ENCODE results near the gene SNX25. TPM values are rescaled to one million over a fixed set of nuclear protein-coding genes. Genes with fewer than 3 reads are reported as not detected.

SNX25 gene
- polyA plus RNA-seq, 1 donor (not counting 4 experiments of a cell fraction or from before 2014, with no cell fraction given) = 5.0 TPM

DNA sequence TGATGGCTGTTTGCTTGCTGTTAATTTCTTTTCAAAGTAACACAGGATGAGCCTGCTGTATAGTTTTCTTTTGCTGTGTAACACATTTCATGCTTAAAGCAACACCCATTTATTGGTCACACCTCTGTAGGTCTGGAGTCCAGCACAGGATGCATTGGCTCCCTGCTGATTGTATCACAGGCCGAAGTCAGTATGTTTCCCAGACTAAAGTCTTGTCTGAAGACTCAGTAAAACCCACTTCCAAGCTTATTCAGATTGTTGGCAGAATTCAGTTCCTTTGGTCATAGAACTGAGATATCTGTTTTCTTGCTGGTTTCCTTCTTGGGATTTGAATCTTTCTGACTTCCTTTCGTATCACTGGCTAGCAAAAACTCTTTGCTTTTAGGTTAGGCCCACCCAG, 132.0 kb downstream of the SNX25 start:
- dilution Hi-C loops (cut with MboI; ENCODE audit: extremely low pct_ligation_motif_present, low sequenced_read_pairs) = no loop called here
- Histone ChIP-seq H3K9me3 (ENCODE audit: control insufficient read depth, low read depth, low read length) (no peaks in the 10 kb centered on the region), H3K4me1 (ENCODE audit: control insufficient read depth, extremely low read depth, insufficient read depth, low read length) (no peaks in the 10 kb centered on the region), H3K9me1 (ENCODE audit: control insufficient read depth, extremely low read depth, insufficient read depth, low read length) (no peaks in the 10 kb centered on the region), H3K27me3 (ENCODE audit: control insufficient read depth, extremely low read depth, insufficient read depth, low read length) (no peaks in the 10 kb centered on the region), H3K27ac (ENCODE audit: control insufficient read depth, insufficient read depth, low read length) (no peak overlapping the region), H3K9ac (ENCODE audit: control insufficient read depth, extremely low read depth, insufficient read depth, low read length) (no peak overlapping the region), H4K20me1 (ENCODE audit: control insufficient read depth, extremely low read depth, insufficient read depth, low read length) (no peaks in the 10 kb centered on the region), H3K36me3 (ENCODE audit: control insufficient read depth in 2 of 2, extremely low read depth in 1 of 2, insufficient read depth in 2 of 2, low read length in 2 of 2) (peaks cover 0 to 3% of the 10 kb centered on the region in 2 experiments), H3K4me3 (ENCODE audit: control insufficient read depth in 2 of 3, extremely low read depth in 1 of 3, insufficient read depth in 2 of 3, low read depth in 1 of 3, low read length in 3 of 3) (no peak overlapping the region), H3K4me2 (ENCODE audit: control insufficient read depth, extremely low read depth, insufficient read depth, low read depth, low read length) (no peak overlapping the region), H3K79me2 (ENCODE audit: control insufficient read depth, insufficient read depth, low read length) (no peaks in the 10 kb centered on the region), H2AFZ (ENCODE audit: control insufficient read depth, low read length) (no peak overlapping the region)
- no peak for TF ChIP-seq EZH2 (IDR thresholded peaks at IDR 0.05; ENCODE audit: low read length)
- TF ChIP-seq, protein P1, sequence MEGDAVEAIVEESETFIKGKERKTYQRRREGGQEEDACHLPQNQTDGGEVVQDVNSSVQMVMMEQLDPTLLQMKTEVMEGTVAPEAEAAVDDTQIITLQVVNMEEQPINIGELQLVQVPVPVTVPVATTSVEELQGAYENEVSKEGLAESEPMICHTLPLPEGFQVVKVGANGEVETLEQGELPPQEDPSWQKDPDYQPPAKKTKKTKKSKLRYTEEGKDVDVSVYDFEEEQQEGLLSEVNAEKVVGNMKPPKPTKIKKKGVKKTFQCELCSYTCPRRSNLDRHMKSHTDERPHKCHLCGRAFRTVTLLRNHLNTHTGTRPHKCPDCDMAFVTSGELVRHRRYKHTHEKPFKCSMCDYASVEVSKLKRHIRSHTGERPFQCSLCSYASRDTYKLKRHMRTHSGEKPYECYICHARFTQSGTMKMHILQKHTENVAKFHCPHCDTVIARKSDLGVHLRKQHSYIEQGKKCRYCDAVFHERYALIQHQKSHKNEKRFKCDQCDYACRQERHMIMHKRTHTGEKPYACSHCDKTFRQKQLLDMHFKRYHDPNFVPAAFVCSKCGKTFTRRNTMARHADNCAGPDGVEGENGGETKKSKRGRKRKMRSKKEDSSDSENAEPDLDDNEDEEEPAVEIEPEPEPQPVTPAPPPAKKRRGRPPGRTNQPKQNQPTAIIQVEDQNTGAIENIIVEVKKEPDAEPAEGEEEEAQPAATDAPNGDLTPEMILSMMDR (optimal IDR thresholded peaks at IDR 0.05 in 1 of 3, IDR thresholded peaks at IDR 0.05 in 1 of 3, conservative IDR thresholded peaks at IDR 0.05 in 1 of 3; ENCODE audit: extremely low read depth in 1 of 3, insufficient read depth in 2 of 3, low read length in 3 of 3) = no peak
- no peak for DNase-seq (ENCODE audit: low read depth, low spot score)
- FAIRE-seq = no peak

DNA sequence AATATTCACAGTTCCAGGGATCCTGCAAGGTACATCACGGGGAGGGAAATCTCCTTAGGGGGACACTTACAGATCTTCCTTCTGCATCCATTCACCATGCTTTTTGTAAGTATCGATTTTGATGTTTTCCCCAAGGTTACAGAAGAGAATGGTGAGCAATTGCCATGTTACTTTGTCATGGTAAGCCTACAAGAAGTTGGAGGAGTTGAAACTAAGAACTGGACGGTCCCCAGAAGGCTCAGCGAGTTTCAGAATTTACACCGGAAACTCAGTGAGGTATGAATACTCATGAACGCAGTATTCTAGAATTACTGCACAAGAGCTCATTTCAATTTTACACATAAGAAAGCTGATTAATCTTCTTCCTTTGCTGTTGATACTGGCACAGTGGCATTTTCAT, 132.4 kb downstream of the SNX25 start:
- Histone ChIP-seq H4K20me1 (ENCODE audit: control insufficient read depth, extremely low read depth, insufficient read depth, low read length) (no peaks in the 10 kb centered on the region), H3K9me1 (ENCODE audit: control insufficient read depth, extremely low read depth, insufficient read depth, low read length) (no peaks in the 10 kb centered on the region), H3K4me3 (ENCODE audit: control insufficient read depth in 2 of 3, extremely low read depth in 1 of 3, insufficient read depth in 2 of 3, low read depth in 1 of 3, low read length in 3 of 3) (no peak overlapping the region), H3K9ac (ENCODE audit: control insufficient read depth, extremely low read depth, insufficient read depth, low read length) (no peak overlapping the region), H2AFZ (ENCODE audit: control insufficient read depth, low read length) (no peak overlapping the region), H3K27ac (ENCODE audit: control insufficient read depth, insufficient read depth, low read length) (no peak overlapping the region), H3K4me2 (ENCODE audit: control insufficient read depth, extremely low read depth, insufficient read depth, low read depth, low read length) (no peak overlapping the region), H3K27me3 (ENCODE audit: control insufficient read depth, extremely low read depth, insufficient read depth, low read length) (no peaks in the 10 kb centered on the region), H3K79me2 (ENCODE audit: control insufficient read depth, insufficient read depth, low read length) (no peaks in the 10 kb centered on the region), H3K4me1 (ENCODE audit: control insufficient read depth, extremely low read depth, insufficient read depth, low read length) (no peaks in the 10 kb centered on the region), H3K36me3 (ENCODE audit: control insufficient read depth in 2 of 2, extremely low read depth in 1 of 2, insufficient read depth in 2 of 2, low read length in 2 of 2) (peaks cover 0 to 3% of the 10 kb centered on the region in 2 experiments), H3K9me3 (ENCODE audit: control insufficient read depth, low read depth, low read length) (no peaks in the 10 kb centered on the region)
- dilution Hi-C loops (cut with MboI; ENCODE audit: extremely low pct_ligation_motif_present, low sequenced_read_pairs) = no loop called here
- FAIRE-seq (no peak), DNase-seq (ENCODE audit: low read depth, low spot score) (no peak)
- no peak for TF ChIP-seq EZH2 (IDR thresholded peaks at IDR 0.05; ENCODE audit: low read length)
- TF ChIP-seq, protein P1 (optimal IDR thresholded peaks at IDR 0.05 in 1 of 3, IDR thresholded peaks at IDR 0.05 in 1 of 3, conservative IDR thresholded peaks at IDR 0.05 in 1 of 3; ENCODE audit: extremely low read depth in 1 of 3, insufficient read depth in 2 of 3, low read length in 3 of 3) = no peak
